ENCODE data around the gene ABCC12.

Gene ABCC12

DNA sequence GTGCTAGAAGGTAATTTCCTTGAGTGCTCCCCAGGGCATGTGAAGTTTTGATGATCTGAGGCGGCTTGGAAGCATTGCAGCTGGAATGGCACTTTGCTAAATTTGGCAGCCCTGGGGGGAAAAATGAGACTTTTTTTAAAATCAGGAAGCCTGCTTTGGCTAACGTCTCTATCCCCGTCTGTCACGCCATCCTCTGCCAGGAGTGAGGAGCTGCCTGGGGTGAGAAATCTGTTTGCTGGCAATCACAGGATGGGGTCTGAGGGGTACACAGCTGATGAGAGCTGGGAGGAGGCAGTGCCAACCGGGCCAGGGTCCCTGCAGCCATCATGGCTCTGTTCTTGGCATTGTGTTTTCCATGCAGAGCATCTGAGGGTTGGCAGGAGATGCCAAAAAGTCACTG lies 2.0 kb downstream of the ABCC12 start:
- Histone ChIP-seq H3K4me2 (ENCODE audit: low read length) (no peak overlapping the region), H3K79me2 (ENCODE audit: insufficient read depth, low read length) (no peaks in the 10 kb centered on the region), H3K4me3 (ENCODE audit: low read depth, low read length, poor library complexity, severe bottlenecking) (no peak overlapping the region), H3K9ac (ENCODE audit: low read length) (no peak overlapping the region), H3K9me3 (ENCODE audit: low read length) (peaks cover 6% of the 10 kb centered on the region; the same call in 1 of the 2 replicates), H3F3A (ENCODE audit: insufficient read depth, low read length) (no peaks in the 10 kb centered on the region), H2AFZ (ENCODE audit: low read length) (no peak overlapping the region), H3K9me2 (ENCODE audit: low read depth, low read length) (no peaks in the 10 kb centered on the region), H3K36me3 (ENCODE audit: insufficient read depth, low read length) (no peaks in the 10 kb centered on the region), H4K20me1 (ENCODE audit: insufficient read depth, low read length) (no peaks in the 10 kb centered on the region), H3K27me3 (ENCODE audit: insufficient read depth, low read length) (no peaks in the 10 kb centered on the region), H3K27ac (ENCODE audit: low read depth, low read length, poor library complexity, severe bottlenecking) (no peak overlapping the region), H3K4me1 (ENCODE audit: insufficient read depth, low read length, severe bottlenecking) (no peaks in the 10 kb centered on the region)
- TF ChIP-seq, protein P1, sequence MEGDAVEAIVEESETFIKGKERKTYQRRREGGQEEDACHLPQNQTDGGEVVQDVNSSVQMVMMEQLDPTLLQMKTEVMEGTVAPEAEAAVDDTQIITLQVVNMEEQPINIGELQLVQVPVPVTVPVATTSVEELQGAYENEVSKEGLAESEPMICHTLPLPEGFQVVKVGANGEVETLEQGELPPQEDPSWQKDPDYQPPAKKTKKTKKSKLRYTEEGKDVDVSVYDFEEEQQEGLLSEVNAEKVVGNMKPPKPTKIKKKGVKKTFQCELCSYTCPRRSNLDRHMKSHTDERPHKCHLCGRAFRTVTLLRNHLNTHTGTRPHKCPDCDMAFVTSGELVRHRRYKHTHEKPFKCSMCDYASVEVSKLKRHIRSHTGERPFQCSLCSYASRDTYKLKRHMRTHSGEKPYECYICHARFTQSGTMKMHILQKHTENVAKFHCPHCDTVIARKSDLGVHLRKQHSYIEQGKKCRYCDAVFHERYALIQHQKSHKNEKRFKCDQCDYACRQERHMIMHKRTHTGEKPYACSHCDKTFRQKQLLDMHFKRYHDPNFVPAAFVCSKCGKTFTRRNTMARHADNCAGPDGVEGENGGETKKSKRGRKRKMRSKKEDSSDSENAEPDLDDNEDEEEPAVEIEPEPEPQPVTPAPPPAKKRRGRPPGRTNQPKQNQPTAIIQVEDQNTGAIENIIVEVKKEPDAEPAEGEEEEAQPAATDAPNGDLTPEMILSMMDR (IDR thresholded peaks at IDR 0.05; ENCODE audit: low read length), result no peak
- TF ChIP-seq EZH2 (IDR thresholded peaks at IDR 0.05; ENCODE audit: borderline replicate concordance, low read length), result no peak

- Histone ChIP-seq H4K20me1 (ENCODE audit: insufficient read depth, low read length) (no peaks in the 10 kb centered on the region), H3K4me1 (ENCODE audit: insufficient read depth, low read length, severe bottlenecking) (no peaks in the 10 kb centered on the region), H3K4me2 (ENCODE audit: low read length) (no peak overlapping the region), H3K36me3 (ENCODE audit: insufficient read depth, low read length) (no peaks in the 10 kb centered on the region), H3K4me3 (ENCODE audit: low read depth, low read length, poor library complexity, severe bottlenecking) (no peak overlapping the region), H3K9me2 (ENCODE audit: low read depth, low read length) (no peaks in the 10 kb centered on the region), H3K9ac (ENCODE audit: low read length) (no peak overlapping the region), H3F3A (ENCODE audit: insufficient read depth, low read length) (no peaks in the 10 kb centered on the region), H3K27me3 (ENCODE audit: insufficient read depth, low read length) (no peaks in the 10 kb centered on the region), H3K27ac (ENCODE audit: low read depth, low read length, poor library complexity, severe bottlenecking) (no peak overlapping the region), H3K79me2 (ENCODE audit: insufficient read depth, low read length) (no peaks in the 10 kb centered on the region), H3K9me3 (ENCODE audit: low read length) (peaks cover 6% of the 10 kb centered on the region; the same call in 1 of the 2 replicates), H2AFZ (ENCODE audit: low read length) (no peak overlapping the region)
- TF ChIP-seq, protein P1 (IDR thresholded peaks at IDR 0.05; ENCODE audit: low read length), result no peak
- TF ChIP-seq EZH2 (IDR thresholded peaks at IDR 0.05; ENCODE audit: borderline replicate concordance, low read length), result no peak
Observed at GRCh38 chr16:48152226-48152625, 3.6 kb downstream of the ABCC12 start.

DNA sequence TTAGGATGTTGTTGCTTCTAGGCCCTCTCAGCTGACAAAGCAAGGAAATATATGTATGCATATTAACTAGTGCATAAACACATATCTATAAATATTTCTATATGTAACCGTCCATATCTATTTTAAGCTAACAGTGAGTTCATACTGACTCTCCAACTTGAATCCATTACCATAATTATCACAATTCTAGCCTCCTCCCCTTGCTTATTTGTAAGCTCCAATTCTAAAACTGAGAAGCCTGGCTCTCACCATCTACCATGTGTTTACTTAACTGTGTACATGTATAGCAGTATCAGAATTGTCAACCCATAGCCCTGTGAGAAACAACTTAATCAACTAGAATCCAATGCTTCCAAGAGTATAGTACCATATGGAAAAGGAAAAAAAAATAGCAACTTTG lies 5.1 kb downstream of the ABCC12 start:
- H4K20me1 ChIP-seq (ENCODE audit: insufficient read depth, low read length), result no peaks in the 10 kb centered on the region
- no peaks in the 10 kb centered on the region for H3K79me2 ChIP-seq (ENCODE audit: insufficient read depth, low read length)
- H3K27ac ChIP-seq (ENCODE audit: low read depth, low read length, poor library complexity, severe bottlenecking), result no peak overlapping the region
- H3K9ac ChIP-seq (ENCODE audit: low read length), result no peak overlapping the region
- no peak overlapping the region for H2AFZ ChIP-seq (ENCODE audit: low read length)
- no peaks in the 10 kb centered on the region for H3K27me3 ChIP-seq (ENCODE audit: insufficient read depth, low read length)
- no peaks in the 10 kb centered on the region for H3F3A ChIP-seq (ENCODE audit: insufficient read depth, low read length)
- TF ChIP-seq, protein P1 (IDR thresholded peaks at IDR 0.05; ENCODE audit: low read length), result no peak
- no peak for TF ChIP-seq EZH2 (IDR thresholded peaks at IDR 0.05; ENCODE audit: borderline replicate concordance, low read length)
- no peaks in the 10 kb centered on the region for H3K4me1 ChIP-seq (ENCODE audit: insufficient read depth, low read length, severe bottlenecking)
- H3K4me2 ChIP-seq (ENCODE audit: low read length), result no peak overlapping the region
- no peak overlapping the region for H3K4me3 ChIP-seq (ENCODE audit: low read depth, low read length, poor library complexity, severe bottlenecking)
- no peaks in the 10 kb centered on the region for H3K36me3 ChIP-seq (ENCODE audit: insufficient read depth, low read length)
- H3K9me2 ChIP-seq (ENCODE audit: low read depth, low read length), result no peaks in the 10 kb centered on the region
- H3K9me3 ChIP-seq (ENCODE audit: low read length), result peaks cover 6% of the 10 kb centered on the region; the same call in 1 of the 2 replicates
